HEK293T (cell line): ENCODE results near the gene RTRAF.

Source experiments
- CTCF ChIA-PET: fragments of 350-600 bp; formaldehyde crosslinking; extraction: SDS; loops from one replicate; lab custom pipeline; 2021; ENCODE audit warnings: antibody characterized with exemption, inconsistent platforms; lab: Yijun Ruan, JAX
- POLR2A ChIA-PET: fragments of 350-600 bp; formaldehyde crosslinking; extraction: SDS; loops from one replicate; lab custom pipeline; 2020; ENCODE audit warnings: antibody characterized with exemption, inconsistent platforms; lab: Yijun Ruan, JAX
- DNase-seq: peaks from one replicate; pipeline ENCODE4 v3.0.0; 2012; ENCODE audit warnings: mixed read lengths; ENCODE audit errors: extremely low spot score
- ARNT ChIP-seq: fragments of 450-650 bp; IDR thresholded peaks from 2 replicates; pipeline ENCODE4 v1.6.1; 2017; ENCODE audit warnings: mild to moderate bottlenecking
- BHLHE40 ChIP-seq: fragments of 450-650 bp; IDR thresholded peaks from 2 replicates; pipeline ENCODE4 v1.6.1; 2016; ENCODE audit warnings: mild to moderate bottlenecking, moderate library complexity, borderline replicate concordance
- CTBP1 ChIP-seq: fragments of 450-650 bp; IDR thresholded peaks from 2 replicates; pipeline ENCODE4 v1.6.1; 2016; ENCODE audit warnings: borderline replicate concordance
- ELF4 ChIP-seq: fragments of 450-650 bp; IDR thresholded peaks from 2 replicates; pipeline ENCODE4 v1.6.1; 2017; ENCODE audit warnings: antibody characterized with exemption
- FOXA1 ChIP-seq: fragments of 450-650 bp; IDR thresholded peaks from 2 replicates; pipeline ENCODE4 v1.6.1; 2016; ENCODE audit warnings: mild to moderate bottlenecking
- FOXK2 ChIP-seq: fragments of 450-650 bp; IDR thresholded peaks from 2 replicates; pipeline ENCODE4 v1.6.1; 2016; ENCODE audit warnings: mild to moderate bottlenecking
- FOXM1 ChIP-seq: fragments of 450-650 bp; IDR thresholded peaks from 2 replicates; pipeline ENCODE4 v1.6.1; 2017; ENCODE audit warnings: mild to moderate bottlenecking, borderline replicate concordance
- HDGF ChIP-seq: fragments of 450-650 bp; IDR thresholded peaks from 2 replicates; pipeline ENCODE4 v1.6.1; 2017; ENCODE audit warnings: antibody characterized with exemption, borderline replicate concordance
- L3MBTL2 ChIP-seq: fragments of 450-650 bp; conservative IDR thresholded peaks from 2 replicates; pipeline ENCODE4 v1.6.1; 2016; ENCODE audit warnings: mild to moderate bottlenecking
- LEF1 ChIP-seq: fragments of 450-650 bp; IDR thresholded peaks from 2 replicates; pipeline ENCODE4 v1.6.1; 2017; ENCODE audit warnings: mild to moderate bottlenecking, borderline replicate concordance
- NFRKB ChIP-seq: fragments of 450-650 bp; IDR thresholded peaks from 2 replicates; pipeline ENCODE4 v1.6.1; 2016; ENCODE audit warnings: mild to moderate bottlenecking, moderate library complexity
- SP1 ChIP-seq: fragments of 450-650 bp; IDR thresholded peaks from 2 replicates; pipeline ENCODE4 v1.6.1; 2017
- SUZ12 ChIP-seq: fragments of 450-650 bp; IDR thresholded peaks from 2 replicates; pipeline ENCODE4 v1.6.1; 2016; ENCODE audit warnings: mild to moderate bottlenecking
- TARDBP ChIP-seq: fragments of 450-650 bp; IDR thresholded peaks from 2 replicates; pipeline ENCODE4 v1.6.1; 2016
- ZNF384 ChIP-seq: fragments of 450-650 bp; IDR thresholded peaks from 2 replicates; pipeline ENCODE4 v1.6.1; 2016
- TF ChIP-seq, protein P1 (sequence below): fragments of 450-650 bp; IDR thresholded peaks from 2 replicates; pipeline ENCODE4 v1.6.1; 2016

The RTRAF gene

DNA sequence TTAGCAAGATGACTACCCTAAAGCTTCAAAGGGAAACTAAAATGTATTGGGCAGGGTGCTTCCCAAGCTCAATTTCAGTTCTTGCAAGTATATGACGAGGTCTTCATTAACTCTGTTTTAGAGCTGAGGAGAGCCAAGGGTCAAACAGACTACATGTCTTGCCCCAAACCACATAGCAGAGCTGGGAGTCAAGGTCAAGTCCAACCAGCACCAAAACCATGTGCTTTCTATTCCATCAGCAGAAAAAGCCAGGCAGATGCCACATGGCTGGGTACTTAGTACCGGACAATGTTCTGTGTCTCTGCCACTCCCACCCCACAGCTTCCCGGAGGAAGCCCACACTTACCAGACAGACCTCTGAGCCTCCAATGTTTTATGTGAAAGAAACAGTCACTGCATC, 61.9 kb downstream of the RTRAF start:
- ChIA-PET POLR2A (interaction anchor here (1.3 kb wide), 1 partner anchor 17 kb away, joined by 6 read pairs; the partner anchor contains the start of gene NID2), CTCF (interaction anchor here (1.4 kb wide), 1 partner anchor 20 kb away, joined by 4 read pairs; no protein-coding TSS in a partner anchor)
- TF ChIP-seq NFRKB (no peak), SUZ12 (no peak), FOXM1 (no peak), HDGF (no peak), ARNT (no peak), CTBP1 (no peak), TARDBP (no peak)

DNA sequence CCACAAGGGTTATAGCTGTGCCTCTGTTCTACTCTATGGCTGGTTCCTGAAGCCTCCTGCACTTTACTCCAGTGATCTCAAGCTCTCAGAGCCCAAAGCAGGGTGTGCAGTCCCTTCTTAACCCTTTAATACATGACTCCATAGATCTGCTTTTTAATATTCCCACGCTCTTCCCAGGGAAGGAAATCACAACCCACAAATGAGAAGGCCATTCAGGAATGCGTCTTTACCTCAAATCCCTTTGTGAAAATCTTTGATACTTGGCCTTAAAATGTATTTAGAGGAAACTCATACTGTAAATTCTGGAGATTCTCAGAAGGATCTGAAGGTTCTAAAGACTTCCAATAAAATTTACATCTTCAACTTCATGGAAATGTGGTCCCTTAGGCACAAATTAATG, 62.5 kb downstream of the RTRAF start:
- ChIA-PET CTCF (interaction anchor here (1.4 kb wide), 1 partner anchor 19 kb away, joined by 4 read pairs; no protein-coding TSS in a partner anchor), POLR2A (no interaction called here)
- TF ChIP-seq SUZ12 (no peak), SP1 (no peak), ARNT (no peak), L3MBTL2 (no peak), ZNF384 (no peak), NFRKB (no peak), CTBP1 (no peak), BHLHE40 (no peak), TARDBP (no peak), FOXA1 (no peak), ELF4 (no peak), LEF1 (no peak), FOXM1 (no peak), HDGF (no peak), FOXK2 (no peak)
- TF ChIP-seq, protein P1, sequence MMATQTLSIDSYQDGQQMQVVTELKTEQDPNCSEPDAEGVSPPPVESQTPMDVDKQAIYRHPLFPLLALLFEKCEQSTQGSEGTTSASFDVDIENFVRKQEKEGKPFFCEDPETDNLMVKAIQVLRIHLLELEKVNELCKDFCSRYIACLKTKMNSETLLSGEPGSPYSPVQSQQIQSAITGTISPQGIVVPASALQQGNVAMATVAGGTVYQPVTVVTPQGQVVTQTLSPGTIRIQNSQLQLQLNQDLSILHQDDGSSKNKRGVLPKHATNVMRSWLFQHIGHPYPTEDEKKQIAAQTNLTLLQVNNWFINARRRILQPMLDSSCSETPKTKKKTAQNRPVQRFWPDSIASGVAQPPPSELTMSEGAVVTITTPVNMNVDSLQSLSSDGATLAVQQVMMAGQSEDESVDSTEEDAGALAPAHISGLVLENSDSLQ, result no peak
- no peak for DNase-seq

More for the DNA sequence above, 61.9 kb downstream of the RTRAF start:
- no peak for DNase-seq

DNA sequence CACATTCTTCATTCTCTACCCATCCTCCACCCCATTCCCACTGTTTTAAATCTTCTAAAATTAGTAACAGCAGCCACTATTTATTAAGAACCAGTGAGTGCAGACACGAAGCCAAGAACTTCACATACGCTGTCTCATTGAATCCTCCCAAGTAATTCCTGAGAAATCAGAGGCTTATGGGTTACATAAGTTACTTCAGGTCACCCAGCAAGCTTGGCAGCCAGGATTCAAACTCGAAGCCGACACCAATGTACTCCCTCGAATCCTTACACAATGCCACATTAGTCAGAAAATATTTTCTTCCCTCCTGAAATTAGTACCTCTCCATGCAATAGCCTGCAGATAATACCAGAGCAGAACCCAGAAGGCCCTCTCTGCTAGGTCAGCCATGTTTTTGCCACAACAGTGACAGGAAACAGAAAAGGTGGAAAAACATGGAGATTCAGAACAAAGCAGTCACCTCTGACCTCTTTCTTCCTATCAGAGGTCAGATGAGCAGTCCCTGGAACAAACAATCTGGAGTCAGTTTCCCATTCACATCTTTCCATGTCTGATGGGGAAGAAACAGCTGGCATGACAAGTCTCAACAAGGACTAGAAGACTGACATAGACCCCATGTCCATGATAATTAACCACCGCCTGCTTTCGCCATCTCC, 63.1 kb downstream of the RTRAF start:
- CTCF ChIA-PET, result no interaction called here
- TF ChIP-seq ARNT (no peak), HDGF (no peak), FOXM1 (no peak), NFRKB (no peak)
- DNase-seq, result no peak
- POLR2A ChIA-PET, result no interaction called here

- TF ChIP-seq TARDBP (no peak), ELF4 (no peak), LEF1 (no peak), ARNT (no peak), FOXM1 (no peak), BHLHE40 (no peak), HDGF (no peak), SP1 (no peak), NFRKB (no peak), L3MBTL2 (no peak), SUZ12 (no peak), CTBP1 (no peak), ZNF384 (no peak), FOXA1 (no peak)
- TF ChIP-seq, protein P1, result no peak
- CTCF ChIA-PET, result no interaction called here
- no peak for DNase-seq
- POLR2A ChIA-PET, result no interaction called here
Measured at GRCh38 chr14:52053044-52053443, 63.7 kb downstream of the RTRAF start.

- DNase-seq, result no peak
- CTCF ChIA-PET, result no interaction called here
- TF ChIP-seq FOXM1 (no peak), SP1 (no peak), FOXA1 (no peak), CTBP1 (no peak), ELF4 (no peak), ARNT (no peak), L3MBTL2 (no peak), HDGF (no peak), FOXK2 (no peak), TARDBP (no peak), BHLHE40 (no peak), SUZ12 (no peak), LEF1 (no peak), ZNF384 (no peak), NFRKB (no peak)
- TF ChIP-seq, protein P1, result no peak
- POLR2A ChIA-PET, result no interaction called here
Measured at GRCh38 chr14:52054678-52055077, 65.3 kb downstream of the RTRAF start.

DNA sequence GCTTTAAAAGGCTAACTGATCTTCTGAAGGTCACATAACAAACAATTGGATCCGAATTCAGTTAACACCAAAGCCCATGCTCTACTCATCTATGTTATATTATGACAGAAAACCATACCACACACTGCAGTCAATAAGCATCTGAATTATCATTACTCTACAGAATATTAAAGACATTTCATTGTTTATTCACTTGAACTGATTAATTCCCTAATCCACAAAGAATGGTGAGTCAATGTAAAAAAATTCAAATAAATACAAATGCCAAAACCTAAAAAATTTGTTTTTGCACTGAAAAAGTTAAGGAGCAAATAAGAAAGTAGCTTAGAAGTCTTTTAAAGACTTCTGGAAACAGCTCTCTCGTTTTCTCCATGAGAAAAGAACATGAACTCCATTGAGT, 65.8 kb downstream of the RTRAF start:
- ChIA-PET POLR2A (no interaction called here), CTCF (no interaction called here)
- TF ChIP-seq SUZ12, result no peak
- TF ChIP-seq LEF1, result no peak
- no peak for TF ChIP-seq HDGF
- TF ChIP-seq L3MBTL2, result no peak
- no peak for DNase-seq
